Measurements from ENCODE around the gene SYNGR3.

DNA sequence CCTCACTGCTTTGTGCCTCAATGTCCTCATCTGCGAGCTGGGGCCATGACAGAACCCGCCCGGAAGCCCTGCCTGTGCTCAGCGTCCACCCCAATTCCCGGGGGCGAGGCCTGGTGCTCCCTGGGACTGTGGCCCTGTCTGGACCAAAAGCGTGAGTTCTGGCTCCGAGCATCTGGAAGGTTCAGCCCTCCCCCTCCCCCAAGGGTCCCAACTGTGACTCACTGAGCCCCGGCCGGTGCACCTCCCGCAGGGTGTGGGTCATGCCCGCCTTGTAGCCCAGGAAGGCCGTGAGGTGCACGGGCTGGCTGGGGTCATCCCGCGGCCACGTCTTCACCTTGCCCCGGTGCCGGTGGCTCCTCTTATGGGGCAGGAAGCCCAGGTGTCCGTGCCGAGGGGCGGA is 36.0 kb upstream of the SYNGR3 start:
- TF ChIP-seq, protein P1, sequence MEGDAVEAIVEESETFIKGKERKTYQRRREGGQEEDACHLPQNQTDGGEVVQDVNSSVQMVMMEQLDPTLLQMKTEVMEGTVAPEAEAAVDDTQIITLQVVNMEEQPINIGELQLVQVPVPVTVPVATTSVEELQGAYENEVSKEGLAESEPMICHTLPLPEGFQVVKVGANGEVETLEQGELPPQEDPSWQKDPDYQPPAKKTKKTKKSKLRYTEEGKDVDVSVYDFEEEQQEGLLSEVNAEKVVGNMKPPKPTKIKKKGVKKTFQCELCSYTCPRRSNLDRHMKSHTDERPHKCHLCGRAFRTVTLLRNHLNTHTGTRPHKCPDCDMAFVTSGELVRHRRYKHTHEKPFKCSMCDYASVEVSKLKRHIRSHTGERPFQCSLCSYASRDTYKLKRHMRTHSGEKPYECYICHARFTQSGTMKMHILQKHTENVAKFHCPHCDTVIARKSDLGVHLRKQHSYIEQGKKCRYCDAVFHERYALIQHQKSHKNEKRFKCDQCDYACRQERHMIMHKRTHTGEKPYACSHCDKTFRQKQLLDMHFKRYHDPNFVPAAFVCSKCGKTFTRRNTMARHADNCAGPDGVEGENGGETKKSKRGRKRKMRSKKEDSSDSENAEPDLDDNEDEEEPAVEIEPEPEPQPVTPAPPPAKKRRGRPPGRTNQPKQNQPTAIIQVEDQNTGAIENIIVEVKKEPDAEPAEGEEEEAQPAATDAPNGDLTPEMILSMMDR (IDR thresholded peaks at IDR 0.05; ENCODE audit: insufficient read depth, low read depth, low read length) = no peak
- TF ChIP-seq EZH2 (IDR thresholded peaks at IDR 0.05; ENCODE audit: insufficient read depth, low read length) = no peak
